A673 (cell line): ENCODE data around the gene TBXA2R. TPM values are rescaled to one million over a fixed set of nuclear protein-coding genes. Genes with fewer than 3 reads are reported as not detected.

ENCODE experiments used
- BruUV-seq: library from RNA; stranded (reverse); fragments of 400-500 nt; replicated peaks from 2 replicates; lab custom pipeline; 2021; lab: Mats Ljungman, UMichigan
- CTCF ChIA-PET: fragments of 300-600 bp; sonication (Branson Sonifier 250); formaldehyde crosslinking; loops from one replicate; lab custom pipeline; 2022; ENCODE audit warnings: antibody characterized with exemption; lab: Charles Lee
- POLR2A ChIA-PET: fragments of 300-600 bp; sonication (Branson Sonifier 250); formaldehyde crosslinking; loops from one replicate; lab custom pipeline; 2022; ENCODE audit warnings: antibody characterized with exemption; ENCODE audit not compliant: low non-redundant PET; lab: Charles Lee
- DNase-seq: peaks from one replicate; pipeline ENCODE4 v3.0.0-alpha.2; 2015; ENCODE audit warnings: low spot score
- H3K27ac ChIP-seq: fragments of 200-600 bp; sonication (generic); 2 replicates; pipeline ENCODE4 v1.5.1; 2016; ENCODE audit warnings: mixed run types, low read depth, mild to moderate bottlenecking, mixed read lengths, antibody characterized with exemption, low read length; ENCODE audit not compliant: poor library complexity, severe bottlenecking
- H3K27me3 ChIP-seq: fragments of 200-600 bp; sonication (generic); replicated peaks from 2 replicates; pipeline ENCODE4 v1.6.1; 2017; ENCODE audit warnings: mixed run types, low read depth, mild to moderate bottlenecking, mixed read lengths, antibody characterized with exemption, low read length; ENCODE audit not compliant: insufficient read depth, poor library complexity
- H3K36me3 ChIP-seq: fragments of 200-600 bp; sonication (generic); 2 replicates; pipeline ENCODE4 v1.6.1; 2016; ENCODE audit warnings: mixed run types, mild to moderate bottlenecking, mixed read lengths, antibody characterized with exemption, low read length; ENCODE audit not compliant: insufficient read depth, poor library complexity, severe bottlenecking
- H3K4me1 ChIP-seq: fragments of 200-600 bp; sonication (generic); 2 replicates; pipeline ENCODE4 v1.6.1; 2017; ENCODE audit warnings: mixed run types, mild to moderate bottlenecking, mixed read lengths, antibody characterized with exemption, low read length; ENCODE audit not compliant: insufficient read depth, poor library complexity, severe bottlenecking
- H3K4me3 ChIP-seq: fragments of 200-600 bp; sonication (generic); 2 replicates; pipeline ENCODE4 v1.5.1; 2016; ENCODE audit warnings: low read depth, mixed run types, mild to moderate bottlenecking, mixed read lengths, low read length; ENCODE audit not compliant: poor library complexity, severe bottlenecking
- H3K9me3 ChIP-seq: fragments of 200-600 bp; sonication (generic); 2 replicates; pipeline ENCODE4 v1.6.1; 2016; ENCODE audit warnings: mixed run types, low read depth, mild to moderate bottlenecking, mixed read lengths, antibody characterized with exemption, low read length; ENCODE audit not compliant: poor library complexity, severe bottlenecking
- EZH2 ChIP-seq: fragments of 200-600 bp; sonication (generic); IDR thresholded peaks from 2 replicates; pipeline ENCODE4 v1.6.1; 2017; ENCODE audit warnings: borderline replicate concordance, low read depth, mild to moderate bottlenecking, mixed read lengths, antibody characterized with exemption, low read length; ENCODE audit not compliant: poor library complexity, severe bottlenecking
- intact Hi-C: fragments of 100-400 bp; cut with micrococcal nuclease; formaldehyde crosslinking; loops from one replicate; pipeline ENCODE4 v1.10.0; 2022; ENCODE audit not compliant: unreplicated experiment
- total RNA-seq: library from RNA; stranded (reverse); gene quantifications from 2 replicates; pipeline ENCODE4 v1.2.3, GENCODE V29; 2021
- TF ChIP-seq, protein P1 (sequence below): fragments of 300-800, 200-600 bp; sonication (generic); conservative IDR thresholded peaks from 2 replicates; pipeline ENCODE4 v1.5.1; 2017; ENCODE audit warnings: low read depth, mild to moderate bottlenecking, antibody characterized with exemption, low read length, moderate library complexity, mixed read lengths

The TBXA2R gene
- total RNA-seq, 1 experiment from 2014 or later, result 0.56 TPM

DNA sequence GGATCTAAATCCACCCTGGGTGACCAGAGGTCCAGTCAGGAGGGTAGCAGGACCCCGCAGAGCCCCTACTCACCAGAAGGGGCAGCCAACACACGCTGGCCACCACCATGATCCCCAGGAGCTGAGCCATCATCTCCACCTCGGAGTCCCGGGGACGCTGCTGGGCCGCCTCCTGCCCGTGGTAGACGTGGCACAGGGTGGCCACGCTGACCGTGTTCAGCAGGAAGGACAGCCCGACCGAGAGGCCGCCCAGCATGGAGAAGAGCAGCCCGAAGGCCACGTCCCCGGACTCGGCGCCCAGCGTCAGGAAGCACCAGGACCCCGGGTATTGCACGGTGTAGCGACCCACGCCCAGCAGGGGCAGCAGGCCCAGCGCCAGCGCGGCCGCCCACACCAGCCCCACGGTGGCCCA is 6.9 kb downstream of the TBXA2R start:
- no peaks in the 10 kb centered on the region for H3K27me3 ChIP-seq
- ChIA-PET CTCF (no interaction called here), POLR2A (no interaction called here)
- no peaks in the 10 kb centered on the region for H3K36me3 ChIP-seq
- no peak overlapping the region for H3K4me3 ChIP-seq
- DNase-seq, result no peak
- H3K9me3 ChIP-seq, result no peaks in the 10 kb centered on the region
- no TSS peak for BruUV-seq
- peaks cover 1% of the 10 kb centered on the region for H3K4me1 ChIP-seq
- TF ChIP-seq, protein P1, sequence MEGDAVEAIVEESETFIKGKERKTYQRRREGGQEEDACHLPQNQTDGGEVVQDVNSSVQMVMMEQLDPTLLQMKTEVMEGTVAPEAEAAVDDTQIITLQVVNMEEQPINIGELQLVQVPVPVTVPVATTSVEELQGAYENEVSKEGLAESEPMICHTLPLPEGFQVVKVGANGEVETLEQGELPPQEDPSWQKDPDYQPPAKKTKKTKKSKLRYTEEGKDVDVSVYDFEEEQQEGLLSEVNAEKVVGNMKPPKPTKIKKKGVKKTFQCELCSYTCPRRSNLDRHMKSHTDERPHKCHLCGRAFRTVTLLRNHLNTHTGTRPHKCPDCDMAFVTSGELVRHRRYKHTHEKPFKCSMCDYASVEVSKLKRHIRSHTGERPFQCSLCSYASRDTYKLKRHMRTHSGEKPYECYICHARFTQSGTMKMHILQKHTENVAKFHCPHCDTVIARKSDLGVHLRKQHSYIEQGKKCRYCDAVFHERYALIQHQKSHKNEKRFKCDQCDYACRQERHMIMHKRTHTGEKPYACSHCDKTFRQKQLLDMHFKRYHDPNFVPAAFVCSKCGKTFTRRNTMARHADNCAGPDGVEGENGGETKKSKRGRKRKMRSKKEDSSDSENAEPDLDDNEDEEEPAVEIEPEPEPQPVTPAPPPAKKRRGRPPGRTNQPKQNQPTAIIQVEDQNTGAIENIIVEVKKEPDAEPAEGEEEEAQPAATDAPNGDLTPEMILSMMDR, result no peak
- TF ChIP-seq EZH2, result no peak
- no peak overlapping the region for H3K27ac ChIP-seq
- intact Hi-C loops, result no loop called here

DNA sequence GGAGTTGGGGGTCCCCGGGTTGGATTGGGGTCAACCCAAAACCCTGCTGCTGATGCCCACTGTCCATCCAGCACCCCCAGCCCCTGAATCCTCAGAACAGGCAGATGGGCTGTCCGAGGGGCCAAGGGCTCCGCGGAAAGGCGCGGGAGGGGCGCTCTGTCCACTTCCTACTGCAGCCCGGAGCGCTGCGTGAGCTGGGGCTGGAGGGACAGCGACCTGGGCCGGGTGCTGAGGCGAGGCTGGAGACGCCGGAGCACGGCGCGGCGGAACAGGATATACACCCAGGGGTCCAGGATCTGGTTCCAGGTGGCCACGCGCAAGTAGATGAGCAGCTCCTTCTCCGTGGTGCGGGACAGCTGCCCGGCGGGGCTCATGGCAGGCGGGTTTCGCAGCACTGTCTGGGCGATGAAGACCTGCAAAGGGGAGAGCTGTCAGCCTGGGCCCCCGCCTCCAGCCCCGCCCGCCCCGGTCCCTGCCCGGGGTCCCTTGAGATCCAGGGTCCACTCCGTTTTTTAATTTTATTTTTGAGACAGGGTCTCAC is 11.1 kb downstream of the TBXA2R start:
- Histone ChIP-seq H3K4me3 (no peak overlapping the region), H3K36me3 (no peaks in the 10 kb centered on the region), H3K27ac (no peak overlapping the region), H3K9me3 (peaks cover 6% of the 10 kb centered on the region), H3K4me1 (no peaks in the 10 kb centered on the region), H3K27me3 (no peaks in the 10 kb centered on the region)
- TF ChIP-seq, protein P1, result no peak
- TF ChIP-seq EZH2, result no peak
- DNase-seq, result no peak
- ChIA-PET POLR2A (no interaction called here), CTCF (no interaction called here)
- intact Hi-C loops, result no loop called here
- BruUV-seq, result no TSS peak

DNA sequence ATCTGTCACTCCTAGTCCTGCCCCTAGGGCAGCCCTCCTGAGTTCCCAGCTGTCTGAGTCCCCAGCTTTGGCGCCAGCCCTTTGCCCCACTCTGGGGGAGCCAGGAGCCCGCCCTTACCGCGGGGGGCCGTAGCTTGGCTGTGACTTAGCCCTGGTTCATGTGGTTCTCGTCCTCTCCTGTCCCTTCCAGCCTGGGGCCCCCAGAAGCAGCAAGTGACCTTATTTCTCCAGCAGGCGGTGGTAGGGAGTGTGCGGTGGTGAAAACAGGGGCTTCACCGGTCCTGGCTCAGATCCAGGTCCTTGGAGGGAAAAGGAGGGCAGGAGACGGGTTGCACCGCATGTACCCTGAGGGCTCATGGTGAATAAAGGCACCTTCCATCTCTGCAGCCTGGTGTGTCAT is 13.5 kb downstream of the TBXA2R start:
- TF ChIP-seq EZH2, result no peak
- TF ChIP-seq, protein P1, result no peak
- no peaks in the 10 kb centered on the region for H3K27me3 ChIP-seq
- H3K4me1 ChIP-seq, result no peaks in the 10 kb centered on the region
- H3K9me3 ChIP-seq, result peaks cover 6% of the 10 kb centered on the region
- no TSS peak for BruUV-seq
- POLR2A ChIA-PET, result no interaction called here
- no peaks in the 10 kb centered on the region for H3K36me3 ChIP-seq
- no peak overlapping the region for H3K27ac ChIP-seq
- intact Hi-C loops, result no loop called here
- DNase-seq, result no peak
- H3K4me3 ChIP-seq, result no peak overlapping the region
- CTCF ChIA-PET, result no interaction called here
